PC-9 (cell line): ENCODE measurements around the gene NPHS1. TPM values are rescaled to one million over a fixed set of nuclear protein-coding genes. Genes with fewer than 3 reads are reported as not detected.

Experiments
- BruUV-seq: library from RNA; stranded (reverse); fragments of 400-500 nt; replicated peaks from 2 replicates; lab custom pipeline; 2021; lab: Mats Ljungman, UMichigan
- CTCF ChIA-PET: fragments of 300-600 bp; sonication (Branson Sonifier 250); formaldehyde crosslinking; loops from one replicate; lab custom pipeline; 2022; ENCODE audit warnings: antibody characterized with exemption; lab: Charles Lee
- POLR2A ChIA-PET: fragments of 300-600 bp; sonication (Branson Sonifier 250); formaldehyde crosslinking; loops from one replicate; lab custom pipeline; 2022; ENCODE audit warnings: antibody characterized with exemption; ENCODE audit not compliant: unreplicated experiment; lab: Charles Lee
- DNase-seq, 2 experiments: peaks; one replicate each; pipeline versions ENCODE4 v3.0.0 to v3.0.0-alpha.2; 2015 to 2022; ENCODE audit warnings: mixed read lengths in 1 of 2
- H2AFZ ChIP-seq: fragments of 200-600 bp; sonication (generic); 2 replicates; pipeline ENCODE4 v1.8.1; 2017; ENCODE audit warnings: antibody characterized with exemption
- H3F3A ChIP-seq: fragments of 200-600 bp; sonication (generic); 2 replicates; pipeline ENCODE4 v1.8.1; 2017; ENCODE audit warnings: antibody characterized with exemption, mild to moderate bottlenecking, low read depth; ENCODE audit not compliant: insufficient read depth
- H3K27ac ChIP-seq: fragments of 200-600 bp; sonication (generic); 2 replicates; pipeline ENCODE4 v1.6.1; 2016; ENCODE audit warnings: mixed run types
- H3K27me3 ChIP-seq: fragments of 200-600 bp; sonication (generic); 2 replicates; pipeline ENCODE4 v1.6.1; 2016; ENCODE audit warnings: low read depth, mixed run types; ENCODE audit not compliant: insufficient read depth
- H3K36me3 ChIP-seq: fragments of 200-600 bp; sonication (generic); 2 replicates; pipeline ENCODE4 v1.6.1; 2016; ENCODE audit warnings: low read depth, mixed run types
- H3K4me1 ChIP-seq: fragments of 200-600 bp; sonication (generic); replicated peaks from 2 replicates; pipeline ENCODE4 v1.6.1; 2016; ENCODE audit warnings: mixed run types; ENCODE audit not compliant: insufficient read depth
- H3K4me2 ChIP-seq: fragments of 200-600 bp; sonication (generic); 2 replicates; pipeline ENCODE4 v1.6.1; 2017; ENCODE audit warnings: mixed run types
- H3K4me3 ChIP-seq: fragments of 200-600 bp; sonication (generic); 2 replicates; pipeline ENCODE4 v1.6.1; 2016; ENCODE audit warnings: mixed run types
- H3K79me2 ChIP-seq: fragments of 200-600 bp; sonication (generic); 2 replicates; pipeline ENCODE4 v1.6.1; 2017; ENCODE audit warnings: low read depth, mixed run types
- H3K9me2 ChIP-seq: fragments of 200-600 bp; sonication (generic); 2 replicates; pipeline ENCODE4 v1.8.1; 2017; ENCODE audit warnings: mild to moderate bottlenecking; ENCODE audit not compliant: insufficient read depth
- H3K9me3 ChIP-seq: fragments of 200-600 bp; sonication (generic); 2 replicates; pipeline ENCODE4 v1.8.1; 2016; ENCODE audit warnings: low read depth; ENCODE audit not compliant: insufficient read depth
- H4K20me1 ChIP-seq: fragments of 200-600 bp; sonication (generic); 2 replicates; pipeline ENCODE4 v1.8.1; 2017; ENCODE audit not compliant: insufficient read depth
- CTCF ChIP-seq: fragments of 200-600 bp; sonication (generic); conservative IDR thresholded peaks from 2 replicates; pipeline ENCODE4 v1.6.1; 2017; ENCODE audit warnings: mixed run types, antibody characterized with exemption, mild to moderate bottlenecking, moderate library complexity
- EZH2 ChIP-seq: fragments of 200-600 bp; sonication (generic); IDR thresholded peaks from 2 replicates; pipeline ENCODE4 v1.8.0; 2017; ENCODE audit warnings: antibody characterized with exemption, low read depth
- intact Hi-C: fragments of 100-400 bp; cut with micrococcal nuclease; formaldehyde crosslinking; loops from one replicate; pipeline ENCODE4 v1.10.0; 2022; ENCODE audit not compliant: unreplicated experiment
- total RNA-seq: library from RNA; stranded (reverse); gene quantifications from 2 replicates; pipeline ENCODE4 v1.2.3, GENCODE V29; 2021

The NPHS1 gene
- total RNA-seq, 1 experiment from 2014 or later: not detected

GRCh38 chr19:35883882-35884281 is 31.6 kb upstream of the NPHS1 start:
- intact Hi-C loops: no loop called here
- ChIA-PET CTCF (interaction anchor here (1.1 kb wide), 1 partner anchor 47 kb away, joined by 4 read pairs; no protein-coding TSS in a partner anchor), POLR2A (no interaction called here)
- Histone ChIP-seq H3K36me3 (no peaks in the 10 kb centered on the region), H3K9me3 (no peaks in the 10 kb centered on the region), H2AFZ (no peak overlapping the region), H3K4me3 (no peak overlapping the region), H3K27ac (no peak overlapping the region), H4K20me1 (no peaks in the 10 kb centered on the region), H3K79me2 (no peaks in the 10 kb centered on the region), H3K4me1 (no peaks in the 10 kb centered on the region), H3K9me2 (no peaks in the 10 kb centered on the region), H3F3A (no peaks in the 10 kb centered on the region), H3K4me2 (no peak overlapping the region), H3K27me3 (peaks cover 7% of the 10 kb centered on the region; the same call in 1 of the 2 replicates)
- BruUV-seq: no TSS peak
- DNase-seq: no peak
- no peak for TF ChIP-seq EZH2
- no peak for TF ChIP-seq CTCF

- DNase-seq: peak in 1 of 2 experiments; percentile 33
- H3K27me3 ChIP-seq: peaks cover 23% of the 10 kb centered on the region
- H3K4me3 ChIP-seq: no peak overlapping the region
- H3K36me3 ChIP-seq: no peaks in the 10 kb centered on the region
- H3K9me3 ChIP-seq: no peaks in the 10 kb centered on the region
- no peaks in the 10 kb centered on the region for H3K4me1 ChIP-seq
- H3K27ac ChIP-seq: no peak overlapping the region
- no peak for TF ChIP-seq EZH2
- TF ChIP-seq CTCF: peak; percentile 74
- no peaks in the 10 kb centered on the region for H4K20me1 ChIP-seq
- POLR2A ChIA-PET: interaction anchor here (0.6 kb wide), 2 partner anchors 159 to 328 kb away, joined by 3 to 17 read pairs; no protein-coding TSS in a partner anchor
- intact Hi-C loops: loop anchor here (1.0 kb wide), 1 partner anchor 49 kb away; no protein-coding TSS in a partner anchor
- H3K79me2 ChIP-seq: no peaks in the 10 kb centered on the region
- H2AFZ ChIP-seq: no peak overlapping the region
- no TSS peak for BruUV-seq
- H3K9me2 ChIP-seq: no peaks in the 10 kb centered on the region
- CTCF ChIA-PET: interaction anchor here (2.1 kb wide), 1 partner anchor 49 kb away, joined by 7 read pairs; no protein-coding TSS in a partner anchor
- no peak overlapping the region for H3K4me2 ChIP-seq
- H3F3A ChIP-seq: no peaks in the 10 kb centered on the region
Measured at GRCh38 chr19:35882114-35882832, 30.0 kb upstream of the NPHS1 start.

GRCh38 chr19:35879770-35880317 is 27.5 kb upstream of the NPHS1 start:
- Histone ChIP-seq H3K36me3 (no peaks in the 10 kb centered on the region), H3K27me3 (peaks cover 43% of the 10 kb centered on the region), H2AFZ (no peak overlapping the region), H3K4me1 (no peaks in the 10 kb centered on the region), H4K20me1 (no peaks in the 10 kb centered on the region), H3F3A (no peaks in the 10 kb centered on the region), H3K4me3 (no peak overlapping the region), H3K27ac (no peak overlapping the region), H3K4me2 (no peak overlapping the region; the same call in 1 of the 2 replicates), H3K9me3 (no peaks in the 10 kb centered on the region), H3K79me2 (no peaks in the 10 kb centered on the region), H3K9me2 (no peaks in the 10 kb centered on the region)
- peak; percentile 73 to 87 for DNase-seq
- TF ChIP-seq CTCF: no peak
- intact Hi-C loops: no loop called here
- CTCF ChIA-PET: interaction anchor here (0.8 kb wide), 1 partner anchor 51 kb away, joined by 6 read pairs; no protein-coding TSS in a partner anchor
- POLR2A ChIA-PET: no interaction called here
- no TSS peak for BruUV-seq
